SJSA1 (cell line): ENCODE measurements around the gene RAB10. TPM values are rescaled to one million over a fixed set of nuclear protein-coding genes. Genes with fewer than 3 reads are reported as not detected.

Source experiments
- DNase-seq, 2 experiments: peaks; one replicate each; pipeline ENCODE4 v3.0.0-alpha.2; 2015 to 2020; ENCODE audit warnings: low spot score in 2 of 2, low read depth in 1 of 2
- H3K27ac ChIP-seq: fragments of 250-450 bp; sonication (Bioruptor Pico); 2 replicates; pipeline ENCODE4 v1.5.1; 2020; ENCODE audit warnings: mild to moderate bottlenecking, moderate library complexity
- H3K27me3 ChIP-seq: fragments of 250-450 bp; sonication (Bioruptor Pico); replicated peaks from 2 replicates; pipeline ENCODE4 v1.5.1; 2020; ENCODE audit warnings: mild to moderate bottlenecking, moderate library complexity
- H3K36me3 ChIP-seq: fragments of 250-450 bp; sonication (Bioruptor Pico); 2 replicates; pipeline ENCODE4 v1.5.1; 2020; ENCODE audit warnings: mild to moderate bottlenecking
- H3K4me1 ChIP-seq: fragments of 250-450 bp; sonication (Bioruptor Pico); replicated peaks from 2 replicates; pipeline ENCODE4 v1.6.1; 2021; ENCODE audit warnings: mild to moderate bottlenecking
- H3K4me3 ChIP-seq: fragments of 250-450 bp; sonication (Bioruptor Pico); 2 replicates; pipeline ENCODE4 v1.5.1; 2020; ENCODE audit warnings: mild to moderate bottlenecking
- H3K9me3 ChIP-seq: fragments of 250-450 bp; sonication (Bioruptor Pico); replicated peaks from 2 replicates; pipeline ENCODE4 v1.5.1; 2020; ENCODE audit warnings: mild to moderate bottlenecking
- total RNA-seq: library from RNA; depleted of rRNA; stranded (reverse); fragments of >200 nt; shearing (Covaris generic); gene quantifications from 2 replicates; pipeline ENCODE4 v1.2.3, GENCODE V29; 2014; rRNA removed

Gene RAB10
- total RNA-seq, 1 experiment from 2014 or later: 92.7 TPM

- Histone ChIP-seq H3K36me3 (no peaks in the 10 kb centered on the region), H3K27me3 (no peaks in the 10 kb centered on the region), H3K4me1 (peaks cover 4% of the 10 kb centered on the region), H3K4me3 (no peak overlapping the region), H3K9me3 (no peaks in the 10 kb centered on the region), H3K27ac (no peak overlapping the region)
- no peak for DNase-seq
Observed at GRCh38 chr2:26182887-26183630, 149.2 kb downstream of the RAB10 start.

GRCh38 chr2:26184121-26184520 is 150.2 kb downstream of the RAB10 start:
- peaks cover 4% of the 10 kb centered on the region for H3K4me1 ChIP-seq
- H3K36me3 ChIP-seq: no peaks in the 10 kb centered on the region
- no peak overlapping the region for H3K4me3 ChIP-seq
- no peaks in the 10 kb centered on the region for H3K27me3 ChIP-seq
- no peaks in the 10 kb centered on the region for H3K9me3 ChIP-seq
- H3K27ac ChIP-seq: no peak overlapping the region
- DNase-seq: no peak

- no peaks in the 10 kb centered on the region for H3K36me3 ChIP-seq
- H3K27ac ChIP-seq: no peak overlapping the region
- H3K9me3 ChIP-seq: no peaks in the 10 kb centered on the region; the same call in 1 of the 2 replicates
- H3K27me3 ChIP-seq: no peaks in the 10 kb centered on the region
- DNase-seq: no peak
- peaks cover 4% of the 10 kb centered on the region for H3K4me1 ChIP-seq
- peak overlapping the region; percentile 29 for H3K4me3 ChIP-seq
Observed at GRCh38 chr2:26184555-26185303, 150.8 kb downstream of the RAB10 start.

GRCh38 chr2:26185304-26185928 is 151.5 kb downstream of the RAB10 start:
- Histone ChIP-seq H3K4me3 (peak overlapping the region; percentile 29), H3K9me3 (no peaks in the 10 kb centered on the region; the same call in 1 of the 2 replicates), H3K27me3 (no peaks in the 10 kb centered on the region), H3K4me1 (peaks cover 4% of the 10 kb centered on the region), H3K36me3 (no peaks in the 10 kb centered on the region), H3K27ac (no peak overlapping the region)
- no peak for DNase-seq

GRCh38 chr2:26185954-26186770 is 152.3 kb downstream of the RAB10 start:
- no peaks in the 10 kb centered on the region; the same call in 1 of the 2 replicates for H3K9me3 ChIP-seq
- peaks cover 4% of the 10 kb centered on the region for H3K4me1 ChIP-seq
- H3K36me3 ChIP-seq: peaks cover under 1% of the 10 kb centered on the region; the same call in 1 of the 2 replicates
- no peak for DNase-seq
- no peak overlapping the region for H3K4me3 ChIP-seq
- H3K27ac ChIP-seq: no peak overlapping the region
- no peaks in the 10 kb centered on the region for H3K27me3 ChIP-seq

Other genes starting within 250 kb of the RAB10 start
- gene ASXL2, start 155.6 kb upstream of the RAB10 start, total RNA-seq: 7.0 and 11.4 TPM in 2 replicates
- gene KIF3C, start 51.6 kb upstream of the RAB10 start, total RNA-seq: 5.3 and 5.4 TPM in 2 replicates
- gene GAREM2, start 139.0 kb downstream of the RAB10 start, total RNA-seq: 0.05 TPM in 1 of 2 replicates, not detected in the other
- 111 and 114 TPM in 2 replicates for gene HADHA, start 210.5 kb downstream of the RAB10 start, total RNA-seq
- 73.0 and 74.3 TPM in 2 replicates for gene HADHB, start 210.9 kb downstream of the RAB10 start, total RNA-seq